Cardiac fibroblast (primary cell): ENCODE measurements around the gene KANSL1L.
A peak's percentile ranks its signal among the peaks of the same experiment; 100 is the strongest.

ENCODE experiments used
- DNase-seq, 2 donors: peaks; one replicate each; pipeline versions ENCODE4 v3.0.0 to v3.0.0-alpha.2; 2010; ENCODE audit warnings: low read depth in 2 of 2
- H3K4me3 ChIP-seq, 2 donors: replicated peaks in 1 of 2; 1 replicate in 1 of 2; 2 replicates in 1 of 2; pipeline ENCODE4 v1.5.1; 2011; ENCODE audit warnings: low read depth in 2 of 2, low read length in 2 of 2, mild to moderate bottlenecking in 2 of 2, moderate library complexity in 1 of 2
- TF ChIP-seq, protein P1 (sequence below): IDR thresholded peaks from one replicate; pipeline ENCODE4 v1.5.1; 2011; ENCODE audit warnings: low read depth, mild to moderate bottlenecking, low read length, inconsistent platforms

Gene KANSL1L

DNA sequence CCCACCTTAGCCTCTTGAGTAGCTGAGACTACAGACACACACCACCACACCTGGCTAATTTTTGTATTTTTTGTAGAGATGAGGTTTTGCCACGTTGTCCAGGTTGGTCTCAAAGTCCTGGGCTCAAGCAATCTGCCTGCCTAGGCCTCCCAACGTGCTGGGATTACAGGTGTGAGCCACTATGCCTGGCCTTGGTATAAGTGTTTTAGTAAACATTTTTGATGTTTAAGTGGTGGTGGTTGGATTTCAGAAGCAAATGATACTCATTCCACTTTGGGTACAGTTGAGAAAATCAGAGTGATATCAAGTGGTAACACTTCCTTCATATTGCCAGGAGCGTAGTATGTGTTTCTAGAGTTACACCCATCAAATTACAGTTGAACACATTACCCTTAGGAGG, 28.6 kb upstream of the KANSL1L start:
- no peak for DNase-seq
- TF ChIP-seq, protein P1, sequence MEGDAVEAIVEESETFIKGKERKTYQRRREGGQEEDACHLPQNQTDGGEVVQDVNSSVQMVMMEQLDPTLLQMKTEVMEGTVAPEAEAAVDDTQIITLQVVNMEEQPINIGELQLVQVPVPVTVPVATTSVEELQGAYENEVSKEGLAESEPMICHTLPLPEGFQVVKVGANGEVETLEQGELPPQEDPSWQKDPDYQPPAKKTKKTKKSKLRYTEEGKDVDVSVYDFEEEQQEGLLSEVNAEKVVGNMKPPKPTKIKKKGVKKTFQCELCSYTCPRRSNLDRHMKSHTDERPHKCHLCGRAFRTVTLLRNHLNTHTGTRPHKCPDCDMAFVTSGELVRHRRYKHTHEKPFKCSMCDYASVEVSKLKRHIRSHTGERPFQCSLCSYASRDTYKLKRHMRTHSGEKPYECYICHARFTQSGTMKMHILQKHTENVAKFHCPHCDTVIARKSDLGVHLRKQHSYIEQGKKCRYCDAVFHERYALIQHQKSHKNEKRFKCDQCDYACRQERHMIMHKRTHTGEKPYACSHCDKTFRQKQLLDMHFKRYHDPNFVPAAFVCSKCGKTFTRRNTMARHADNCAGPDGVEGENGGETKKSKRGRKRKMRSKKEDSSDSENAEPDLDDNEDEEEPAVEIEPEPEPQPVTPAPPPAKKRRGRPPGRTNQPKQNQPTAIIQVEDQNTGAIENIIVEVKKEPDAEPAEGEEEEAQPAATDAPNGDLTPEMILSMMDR: no peak
- no peak overlapping the region for H3K4me3 ChIP-seq

DNA sequence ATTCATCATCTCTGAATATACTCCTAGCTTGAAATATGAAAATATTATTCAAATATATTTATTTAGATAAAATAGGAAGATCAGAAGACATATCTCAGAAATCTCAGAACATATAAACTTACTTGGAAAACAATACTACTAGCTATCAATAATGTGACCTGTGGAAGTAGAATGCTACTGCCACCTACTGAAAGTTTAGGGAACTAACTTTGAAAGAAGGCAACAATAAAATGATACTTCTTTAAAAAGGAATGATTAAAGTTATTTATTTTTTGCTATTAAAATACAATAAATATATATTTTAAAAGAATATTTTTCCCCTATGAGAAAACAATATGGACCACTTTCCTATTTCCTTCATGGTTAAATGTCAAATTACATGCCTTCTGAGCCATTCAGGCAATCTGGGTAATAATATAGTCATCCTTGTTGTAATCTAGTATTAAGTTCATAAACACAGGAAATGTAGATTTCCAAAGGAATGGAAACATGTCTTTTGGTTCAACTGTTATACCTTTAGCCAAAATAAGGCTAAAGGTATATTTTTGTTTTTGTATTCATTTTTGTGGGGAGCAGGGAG, 28.1 kb upstream of the KANSL1L start:
- TF ChIP-seq, protein P1: peak; percentile 72
- peak; percentile 43 to 63 for DNase-seq

DNA sequence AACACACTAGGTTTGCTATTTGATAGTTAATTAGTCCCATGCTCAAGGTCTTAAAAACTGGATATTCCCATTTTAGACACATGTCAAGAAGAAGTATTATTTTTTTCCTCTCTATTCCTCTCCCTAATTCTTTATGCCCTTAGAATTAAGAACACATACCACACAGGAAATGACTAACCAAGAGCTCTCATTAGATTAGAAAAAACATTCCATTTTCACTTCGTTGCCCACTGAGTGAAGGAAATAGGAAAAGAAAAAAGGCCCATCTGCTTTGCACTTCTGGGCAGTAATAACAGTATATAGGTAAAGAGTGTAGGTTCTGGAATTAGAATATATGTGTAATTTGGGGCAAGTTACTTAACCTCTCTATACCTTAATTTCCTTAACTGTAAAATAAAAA, 27.1 kb upstream of the KANSL1L start:
- DNase-seq: peak; percentile 24 to 35
- no peak overlapping the region for H3K4me3 ChIP-seq
- TF ChIP-seq, protein P1: no peak

More for the DNA sequence above, 28.1 kb upstream of the KANSL1L start:
- no peak overlapping the region for H3K4me3 ChIP-seq

DNA sequence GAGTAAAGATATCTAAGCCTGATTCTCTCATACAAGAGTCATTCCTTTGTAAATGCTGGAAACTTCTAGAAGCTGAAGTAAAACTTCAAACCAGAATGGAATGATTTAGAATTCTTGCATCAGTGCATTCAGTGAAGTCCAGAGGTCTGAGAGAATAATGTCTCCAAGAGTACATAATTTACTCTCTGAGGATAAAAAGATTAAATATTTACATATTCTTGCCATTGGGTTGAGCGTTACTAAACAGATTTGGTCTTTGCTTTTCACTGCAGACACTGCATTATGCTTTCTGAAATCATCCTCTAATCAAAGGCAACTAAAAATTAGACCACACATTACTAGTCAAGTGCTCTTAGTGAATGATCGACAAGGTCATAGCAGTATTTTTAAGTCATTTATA, 26.5 kb upstream of the KANSL1L start:
- TF ChIP-seq, protein P1: no peak
- no peak for DNase-seq
- H3K4me3 ChIP-seq: no peak overlapping the region

DNA sequence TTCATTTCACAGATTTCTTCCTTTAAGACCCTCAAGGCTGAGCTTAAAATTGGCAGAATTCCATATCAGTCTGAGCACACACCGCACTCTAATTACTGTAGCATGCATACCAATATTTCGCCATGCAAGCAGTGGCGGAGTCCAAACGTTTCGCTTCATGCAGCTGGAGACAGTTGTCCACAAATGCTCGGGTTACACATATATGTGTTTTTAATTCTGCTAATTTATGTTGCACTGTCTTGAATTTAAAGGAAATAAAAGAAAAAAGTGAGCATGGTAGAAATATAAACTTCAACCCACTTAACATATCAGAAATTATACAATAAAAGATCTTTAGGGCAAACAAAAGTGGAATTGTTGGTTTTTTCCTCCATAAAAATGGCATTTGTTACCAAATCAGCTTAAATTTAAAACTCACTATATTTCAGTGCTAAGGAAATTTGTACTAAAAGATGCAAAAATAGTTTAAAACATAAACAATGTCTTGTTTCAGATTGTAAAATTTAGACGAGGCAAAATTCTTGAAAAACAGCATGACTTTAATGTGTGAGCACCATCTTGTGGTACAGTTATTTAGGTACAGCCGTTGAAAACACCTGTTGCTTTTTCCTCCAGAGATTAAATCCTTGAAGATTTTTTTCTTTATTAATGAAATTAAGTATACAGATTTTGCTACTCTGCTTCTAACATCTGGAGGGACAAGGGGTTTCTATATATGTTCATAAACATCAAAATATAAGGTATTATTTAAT, 24.1 kb upstream of the KANSL1L start:
- TF ChIP-seq, protein P1: peak; percentile 56
- peak overlapping the region; percentile 19 to 37 for H3K4me3 ChIP-seq
- DNase-seq: peak; percentile 72 to 76

DNA sequence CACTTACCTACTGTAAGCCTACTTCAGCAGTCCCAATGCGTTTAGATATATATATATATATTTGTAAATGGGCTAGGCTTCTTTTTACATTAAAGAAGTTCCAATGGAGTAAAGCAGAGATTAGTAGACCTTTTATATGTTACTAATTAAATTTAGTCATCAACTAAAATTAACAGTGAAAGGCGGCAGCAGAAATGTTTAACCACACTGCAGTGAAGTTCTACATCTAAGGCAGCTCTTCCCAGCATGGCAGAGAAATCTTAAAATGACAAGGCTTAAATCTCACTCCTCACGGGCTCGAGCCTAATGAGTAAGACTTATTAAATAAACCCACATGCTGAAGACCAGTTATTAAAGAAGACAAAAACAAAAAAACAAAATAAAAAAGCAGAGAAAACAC, 19.1 kb upstream of the KANSL1L start:
- no peak for DNase-seq
- TF ChIP-seq, protein P1: no peak
- no peak overlapping the region for H3K4me3 ChIP-seq
